Stimulated activated naive CD8-positive, alpha-beta T cell treated with anti-CD3 and anti-CD28 coated beads, Interleukin-15, amount 100 ng/mL, for 72 hours (primary cell): ENCODE results near the gene RGMB.

Experiments used
- ATAC-seq: fragments of 150-1000 bp; cut with Tn5 transposase; 2 replicates; pipeline ENCODE4 v1.10.0; 2021; ENCODE audit warnings: mild to moderate bottlenecking, moderate library complexity
- DNase-seq, 2 donors: peaks; one replicate each; pipeline ENCODE4 v3.0.0; 2021 to 2022
- H3K27ac Mint-ChIP-seq, 2 donors: one replicate each; pipeline ENCODE4 v1.8.0; 2022; ENCODE audit warnings: mild to moderate bottlenecking in 2 of 2, mixed read lengths in 2 of 2, moderate library complexity in 2 of 2
- H3K27me3 Mint-ChIP-seq: one replicate; pipeline ENCODE4 v1.8.0; 2022; ENCODE audit warnings: mixed read lengths
- H3K4me1 Mint-ChIP-seq: one replicate; pipeline ENCODE4 v1.8.0; 2022; ENCODE audit warnings: mild to moderate bottlenecking, mixed read lengths
- H3K4me3 Mint-ChIP-seq, 2 donors: one replicate each; pipeline ENCODE4 v1.8.0; 2022; ENCODE audit warnings: mild to moderate bottlenecking in 2 of 2, mixed read lengths in 2 of 2, moderate library complexity in 1 of 2
- H3K9me3 Mint-ChIP-seq, 2 donors: one replicate each; pipeline ENCODE4 v1.8.0; 2022; ENCODE audit warnings: mixed read lengths in 2 of 2

Gene RGMB

GRCh38 chr5:98825582-98826375 is 52.3 kb downstream of the RGMB start:
- H3K9me3 Mint-ChIP-seq, result peaks cover 6 to 7% of the 10 kb centered on the region in 2 donors
- no peak overlapping the region for H3K27ac Mint-ChIP-seq
- DNase-seq (no peak), ATAC-seq (no peak)
- no peaks in the 10 kb centered on the region for H3K4me1 Mint-ChIP-seq
- no peak overlapping the region for H3K4me3 Mint-ChIP-seq
- H3K27me3 Mint-ChIP-seq, result no peaks in the 10 kb centered on the region

- DNase-seq, result no peak
- Mint-ChIP-seq H3K27ac (no peak overlapping the region), H3K27me3 (no peaks in the 10 kb centered on the region), H3K4me3 (no peak overlapping the region), H3K9me3 (no peaks in the 10 kb centered on the region), H3K4me1 (no peaks in the 10 kb centered on the region)
- ATAC-seq, result no peak
These were observed 53.7 kb downstream of the RGMB start for GRCh38 chr5:98827161-98827560.

- Mint-ChIP-seq H3K4me3 (no peak overlapping the region), H3K4me1 (no peaks in the 10 kb centered on the region), H3K27me3 (no peaks in the 10 kb centered on the region), H3K27ac (no peak overlapping the region), H3K9me3 (no peaks in the 10 kb centered on the region)
- ATAC-seq (no peak), DNase-seq (no peak)
These were observed 54.3 kb downstream of the RGMB start for GRCh38 chr5:98827588-98828284.

GRCh38 chr5:98836175-98836574 is 62.7 kb downstream of the RGMB start:
- Mint-ChIP-seq H3K27ac (no peak overlapping the region), H3K4me1 (peaks cover 5% of the 10 kb centered on the region), H3K4me3 (no peak overlapping the region), H3K27me3 (no peaks in the 10 kb centered on the region), H3K9me3 (no peaks in the 10 kb centered on the region)
- no peak for DNase-seq
- ATAC-seq, result no peak

GRCh38 chr5:98839469-98840383 is 66.3 kb downstream of the RGMB start:
- peak; percentile 28 to 41 for DNase-seq
- H3K4me3 Mint-ChIP-seq, result peak overlapping the region; percentile 69 to 73
- ATAC-seq, result peak; percentile 73
- peaks cover 5% of the 10 kb centered on the region for H3K4me1 Mint-ChIP-seq
- no peaks in the 10 kb centered on the region for H3K9me3 Mint-ChIP-seq
- no peaks in the 10 kb centered on the region for H3K27me3 Mint-ChIP-seq
- peak overlapping the region in 1 of 2 donors; percentile 85 for H3K27ac Mint-ChIP-seq

GRCh38 chr5:98840946-98841345 is 67.5 kb downstream of the RGMB start:
- Mint-ChIP-seq H3K4me1 (peaks cover 5% of the 10 kb centered on the region), H3K27me3 (no peaks in the 10 kb centered on the region), H3K27ac (no peak overlapping the region), H3K9me3 (no peaks in the 10 kb centered on the region), H3K4me3 (no peak overlapping the region)
- no peak for ATAC-seq
- no peak for DNase-seq

- no peak for ATAC-seq
- no peak overlapping the region for H3K4me3 Mint-ChIP-seq
- H3K9me3 Mint-ChIP-seq, result no peaks in the 10 kb centered on the region
These were observed 70.0 kb downstream of the RGMB start for GRCh38 chr5:98843481-98843880.

GRCh38 chr5:98844865-98845264 is 71.4 kb downstream of the RGMB start:
- DNase-seq, result no peak
- Mint-ChIP-seq H3K4me3 (no peak overlapping the region), H3K27ac (no peak overlapping the region), H3K27me3 (no peaks in the 10 kb centered on the region), H3K9me3 (no peaks in the 10 kb centered on the region), H3K4me1 (peaks cover 2% of the 10 kb centered on the region)
- ATAC-seq, result no peak

More at GRCh38 chr5:98843481-98843880, 70.0 kb downstream of the RGMB start:
- Mint-ChIP-seq H3K27ac (no peak overlapping the region), H3K27me3 (no peaks in the 10 kb centered on the region), H3K4me1 (peaks cover 5% of the 10 kb centered on the region)
- no peak for DNase-seq

- no peak overlapping the region for H3K27ac Mint-ChIP-seq
- no peak overlapping the region for H3K4me3 Mint-ChIP-seq
- H3K9me3 Mint-ChIP-seq, result no peaks in the 10 kb centered on the region
- H3K4me1 Mint-ChIP-seq, result no peaks in the 10 kb centered on the region
- DNase-seq (no peak), ATAC-seq (no peak)
- no peaks in the 10 kb centered on the region for H3K27me3 Mint-ChIP-seq
These were observed 72.4 kb downstream of the RGMB start for GRCh38 chr5:98845878-98846277.
